ENCODE data around the gene KRT4. TPM values are rescaled to one million over a fixed set of nuclear protein-coding genes. Genes with fewer than 3 reads are reported as not detected.

The KRT4 gene
- total and polyA plus RNA-seq, 2 experiments from 2014 or later = not detected

DNA sequence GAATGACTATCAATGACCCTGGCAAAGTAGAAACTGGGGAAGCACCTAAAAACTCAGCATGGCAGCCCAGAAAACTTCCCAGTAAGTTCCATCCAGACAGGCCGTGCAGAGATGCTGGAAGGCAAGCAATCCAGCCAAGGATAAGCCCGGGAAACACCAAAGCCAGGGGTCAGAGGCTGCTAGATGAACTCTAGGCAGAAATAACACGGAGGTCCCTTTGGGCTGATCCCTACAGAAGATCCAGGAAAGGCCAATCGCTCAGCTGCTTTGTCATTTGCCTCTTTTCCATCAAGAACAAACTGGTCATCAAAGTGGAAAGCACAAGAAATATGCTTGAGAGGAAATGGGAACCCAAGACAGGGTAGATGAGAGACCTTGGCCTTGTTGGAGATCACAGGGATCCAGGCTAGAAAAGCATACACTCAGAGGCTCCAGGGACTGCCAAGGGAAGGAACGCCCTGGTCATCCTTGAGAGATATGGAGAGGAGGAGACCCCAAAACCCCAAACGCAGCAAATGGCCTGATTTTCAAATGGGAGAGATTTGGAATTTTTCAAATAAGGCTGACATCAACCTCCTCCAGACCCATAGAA lies 13.7 kb upstream of the KRT4 start:
- peaks cover 2% of the 10 kb centered on the region for H3K27me3 Mint-ChIP-seq (ENCODE audit: insufficient read depth, low read depth, poor library complexity)
- TF ChIP-seq ZNF331 (CRISPR knock-in tag; IDR thresholded peaks at IDR 0.05; ENCODE audit: low read depth) (no peak), NANOG (IDR thresholded peaks at IDR 0.05; ENCODE audit: borderline replicate concordance) (no peak)
- no peaks in the 10 kb centered on the region for H3K36me3 Mint-ChIP-seq (ENCODE audit: low read depth)
- no peak overlapping the region for H3K27ac ChIP-seq (ENCODE audit: low read depth)
- no peak overlapping the region for H3K4me3 Mint-ChIP-seq
- no peaks in the 10 kb centered on the region for H3K4me1 ChIP-seq (ENCODE audit: insufficient read depth)
- no peak overlapping the region for H3K27ac Mint-ChIP-seq
- peaks cover 13% of the 10 kb centered on the region; the same call in 1 of the 2 replicates for H3K9me2 ChIP-seq (ENCODE audit: insufficient read depth)
- no peaks in the 10 kb centered on the region for H3K79me2 ChIP-seq (replicated peaks; ENCODE audit: insufficient read depth)
- H3K4me3 ChIP-seq = no peak overlapping the region
- no peaks in the 10 kb centered on the region; the same call in 1 of the 3 replicates for H3K4me1 Mint-ChIP-seq
- H3K36me3 ChIP-seq (ENCODE audit: insufficient read depth) = no peaks in the 10 kb centered on the region
- no peak overlapping the region for H2AFZ ChIP-seq
- H3K4me2 ChIP-seq = no peak overlapping the region
- no peaks in the 10 kb centered on the region; the same call in 1 of the 3 replicates for H3K9me3 Mint-ChIP-seq
- ATAC-seq (no peak), DNase-seq (ENCODE audit: low spot score) (no peak)
- H3F3A ChIP-seq (replicated peaks; ENCODE audit: low read depth) = no peaks in the 10 kb centered on the region
- H4K20me1 ChIP-seq (replicated peaks; ENCODE audit: insufficient read depth) = no peaks in the 10 kb centered on the region
- H3K27me3 ChIP-seq (ENCODE audit: insufficient read depth) = no peaks in the 10 kb centered on the region

- H3K4me1 ChIP-seq (ENCODE audit: insufficient read depth) = no peaks in the 10 kb centered on the region
- Mint-ChIP-seq H3K27me3 (ENCODE audit: insufficient read depth, low read depth, poor library complexity) (peaks cover 1% of the 10 kb centered on the region), H3K4me3 (no peak overlapping the region), H3K27ac (no peak overlapping the region; the same call in 1 of the 2 replicates), H3K36me3 (ENCODE audit: low read depth) (no peaks in the 10 kb centered on the region), H3K9me3 (no peaks in the 10 kb centered on the region; the same call in 1 of the 3 replicates), H3K4me1 (no peaks in the 10 kb centered on the region; the same call in 1 of the 3 replicates)
- no peak overlapping the region for H3K4me3 ChIP-seq
- no peak overlapping the region for H3K27ac ChIP-seq (ENCODE audit: low read depth)
- no peak overlapping the region for H3K4me2 ChIP-seq
- H3K9me2 ChIP-seq (ENCODE audit: insufficient read depth) = peaks cover 13% of the 10 kb centered on the region; the same call in 1 of the 2 replicates
- no peaks in the 10 kb centered on the region for H3K36me3 ChIP-seq (ENCODE audit: insufficient read depth)
- DNase-seq (ENCODE audit: low spot score) (peak; percentile 55), ATAC-seq (peak; percentile 41)
- no peaks in the 10 kb centered on the region for H3F3A ChIP-seq (replicated peaks; ENCODE audit: low read depth)
- H2AFZ ChIP-seq = no peak overlapping the region
- H3K27me3 ChIP-seq (ENCODE audit: insufficient read depth) = no peaks in the 10 kb centered on the region
- H4K20me1 ChIP-seq (replicated peaks; ENCODE audit: insufficient read depth) = no peaks in the 10 kb centered on the region
- peak; percentile 32; the same call in 1 of the 2 replicates for TF ChIP-seq ZNF462 (CRISPR knock-in tag; IDR thresholded peaks at IDR 0.05)
- TF ChIP-seq, protein P1, sequence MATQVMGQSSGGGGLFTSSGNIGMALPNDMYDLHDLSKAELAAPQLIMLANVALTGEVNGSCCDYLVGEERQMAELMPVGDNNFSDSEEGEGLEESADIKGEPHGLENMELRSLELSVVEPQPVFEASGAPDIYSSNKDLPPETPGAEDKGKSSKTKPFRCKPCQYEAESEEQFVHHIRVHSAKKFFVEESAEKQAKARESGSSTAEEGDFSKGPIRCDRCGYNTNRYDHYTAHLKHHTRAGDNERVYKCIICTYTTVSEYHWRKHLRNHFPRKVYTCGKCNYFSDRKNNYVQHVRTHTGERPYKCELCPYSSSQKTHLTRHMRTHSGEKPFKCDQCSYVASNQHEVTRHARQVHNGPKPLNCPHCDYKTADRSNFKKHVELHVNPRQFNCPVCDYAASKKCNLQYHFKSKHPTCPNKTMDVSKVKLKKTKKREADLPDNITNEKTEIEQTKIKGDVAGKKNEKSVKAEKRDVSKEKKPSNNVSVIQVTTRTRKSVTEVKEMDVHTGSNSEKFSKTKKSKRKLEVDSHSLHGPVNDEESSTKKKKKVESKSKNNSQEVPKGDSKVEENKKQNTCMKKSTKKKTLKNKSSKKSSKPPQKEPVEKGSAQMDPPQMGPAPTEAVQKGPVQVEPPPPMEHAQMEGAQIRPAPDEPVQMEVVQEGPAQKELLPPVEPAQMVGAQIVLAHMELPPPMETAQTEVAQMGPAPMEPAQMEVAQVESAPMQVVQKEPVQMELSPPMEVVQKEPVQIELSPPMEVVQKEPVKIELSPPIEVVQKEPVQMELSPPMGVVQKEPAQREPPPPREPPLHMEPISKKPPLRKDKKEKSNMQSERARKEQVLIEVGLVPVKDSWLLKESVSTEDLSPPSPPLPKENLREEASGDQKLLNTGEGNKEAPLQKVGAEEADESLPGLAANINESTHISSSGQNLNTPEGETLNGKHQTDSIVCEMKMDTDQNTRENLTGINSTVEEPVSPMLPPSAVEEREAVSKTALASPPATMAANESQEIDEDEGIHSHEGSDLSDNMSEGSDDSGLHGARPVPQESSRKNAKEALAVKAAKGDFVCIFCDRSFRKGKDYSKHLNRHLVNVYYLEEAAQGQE (IDR thresholded peaks at IDR 0.05; ENCODE audit: unreplicated experiment) = no peak
- H3K79me2 ChIP-seq (replicated peaks; ENCODE audit: insufficient read depth) = no peaks in the 10 kb centered on the region
Measured at GRCh38 chr12:52826611-52827498, 12.9 kb upstream of the KRT4 start.
